Thoracic aorta (tissue), 2 donors: ENCODE data around the gene POMZP3. TPM values are rescaled to one million over a fixed set of nuclear protein-coding genes. Genes with fewer than 3 reads are reported as not detected.
"Not testable (repeated sequence)": the region's sequence is repeated elsewhere in the genome, so short reads cannot be mapped to it uniquely, and the experiment has no call there.

Experiments used
- ATAC-seq: fragments of 150-250 bp; one replicate; pipeline ENCODE4 v1.8.0; 2017; ENCODE audit warnings: low read depth; ENCODE audit not compliant: insufficient number of reproducible peaks, low FRiP score
- DNase-seq: peaks from one replicate; pipeline ENCODE4 v3.0.0-alpha.2; 2020; ENCODE audit warnings: low spot score
- H3K27ac ChIP-seq, 2 donors: fragments of 200-600 bp; sonication (generic); 1 replicate in 1 of 2; 2 replicates in 1 of 2; pipeline ENCODE4 v1.5.1; 2016; ENCODE audit warnings: mild to moderate bottlenecking in 2 of 2, moderate library complexity in 2 of 2
- H3K27me3 ChIP-seq: fragments of 200-600 bp; sonication (generic); replicated peaks from 2 replicates; pipeline ENCODE4 v1.6.0; 2016; ENCODE audit warnings: mild to moderate bottlenecking; ENCODE audit not compliant: insufficient read depth
- H3K36me3 ChIP-seq: fragments of 200-600 bp; sonication (generic); one replicate; pipeline ENCODE4 v1.5.1; 2016
- H3K4me1 ChIP-seq, 2 donors: fragments of 200-600 bp; sonication (generic); 1 replicate in 1 of 2; 2 replicates in 1 of 2; pipeline versions ENCODE4 v1.5.1 to v1.6.0; 2016; ENCODE audit warnings: low read depth in 2 of 2, mild to moderate bottlenecking in 1 of 2; ENCODE audit not compliant: control insufficient read depth in 1 of 2
- H3K4me3 ChIP-seq: fragments of 200-600 bp; sonication (generic); 2 replicates; pipeline ENCODE4 v1.5.1; 2016; ENCODE audit warnings: mild to moderate bottlenecking
- H3K9me3 ChIP-seq: fragments of 200-600 bp; sonication (generic); 2 replicates; pipeline ENCODE4 v1.5.1; 2016
- total RNA-seq, 2 donors: library from RNA; depleted of rRNA; stranded (reverse); fragments of >200 nt; gene quantifications; one replicate each; pipeline versions ENCODE4 v1.1.0 to v1.2.3, GENCODE V29; 2016
- TF ChIP-seq, protein P1 (sequence below): fragments of 200-600 bp; sonication (generic); IDR thresholded peaks from one replicate; pipeline ENCODE4 v1.5.1; 2019; ENCODE audit warnings: antibody characterized with exemption

POMZP3 gene
- total RNA-seq, 2 donors from 2014 or later: 6.8 to 7.3 TPM

DNA sequence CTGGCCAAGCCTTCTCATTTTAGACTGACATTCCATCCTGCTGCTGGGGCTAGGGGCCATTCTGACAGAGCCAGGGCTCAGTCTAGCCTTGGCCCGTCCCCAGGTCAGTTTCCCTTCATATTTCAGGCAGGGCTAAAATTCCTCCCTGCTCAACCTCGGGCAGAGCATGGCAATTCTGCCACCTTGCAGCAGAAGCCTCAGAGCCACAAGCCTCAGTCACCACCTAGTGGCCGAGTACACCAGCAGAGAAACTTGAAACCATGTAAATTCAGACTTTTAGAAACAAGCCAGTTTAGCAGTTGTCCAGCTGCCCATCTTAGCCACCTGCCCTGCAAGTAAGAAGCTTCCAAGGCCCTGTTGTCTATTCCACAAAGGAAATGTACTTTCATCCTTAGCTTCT is 13.3 kb downstream of the POMZP3 start:
- not testable (repeated sequence) for H3K4me3 ChIP-seq, H3K9me3 ChIP-seq, ATAC-seq, H3K27me3 ChIP-seq, H3K4me1 ChIP-seq, H3K27ac ChIP-seq, H3K36me3 ChIP-seq, DNase-seq
- TF ChIP-seq, protein P1, sequence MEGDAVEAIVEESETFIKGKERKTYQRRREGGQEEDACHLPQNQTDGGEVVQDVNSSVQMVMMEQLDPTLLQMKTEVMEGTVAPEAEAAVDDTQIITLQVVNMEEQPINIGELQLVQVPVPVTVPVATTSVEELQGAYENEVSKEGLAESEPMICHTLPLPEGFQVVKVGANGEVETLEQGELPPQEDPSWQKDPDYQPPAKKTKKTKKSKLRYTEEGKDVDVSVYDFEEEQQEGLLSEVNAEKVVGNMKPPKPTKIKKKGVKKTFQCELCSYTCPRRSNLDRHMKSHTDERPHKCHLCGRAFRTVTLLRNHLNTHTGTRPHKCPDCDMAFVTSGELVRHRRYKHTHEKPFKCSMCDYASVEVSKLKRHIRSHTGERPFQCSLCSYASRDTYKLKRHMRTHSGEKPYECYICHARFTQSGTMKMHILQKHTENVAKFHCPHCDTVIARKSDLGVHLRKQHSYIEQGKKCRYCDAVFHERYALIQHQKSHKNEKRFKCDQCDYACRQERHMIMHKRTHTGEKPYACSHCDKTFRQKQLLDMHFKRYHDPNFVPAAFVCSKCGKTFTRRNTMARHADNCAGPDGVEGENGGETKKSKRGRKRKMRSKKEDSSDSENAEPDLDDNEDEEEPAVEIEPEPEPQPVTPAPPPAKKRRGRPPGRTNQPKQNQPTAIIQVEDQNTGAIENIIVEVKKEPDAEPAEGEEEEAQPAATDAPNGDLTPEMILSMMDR: peak; percentile 47

DNA sequence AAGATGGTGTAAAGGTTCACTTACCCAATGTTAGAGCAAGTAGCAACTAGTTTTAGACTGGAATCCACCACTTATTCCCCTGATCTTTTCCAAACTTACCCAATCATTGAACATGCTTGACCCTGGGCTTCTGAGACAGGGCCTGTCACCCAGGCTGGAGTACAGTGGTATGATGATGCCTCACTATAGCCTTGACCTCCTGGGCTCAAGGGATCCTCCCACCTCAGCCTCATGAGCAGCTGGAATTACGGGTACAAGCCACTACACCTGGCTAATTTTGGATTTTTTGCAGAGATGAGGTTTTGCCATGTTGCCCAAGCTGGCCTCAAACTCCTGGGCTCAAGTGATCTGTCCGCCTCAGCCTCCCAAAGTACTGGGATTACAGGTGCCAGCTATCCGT is 14.8 kb downstream of the POMZP3 start:
- H3K27ac ChIP-seq, H3K36me3 ChIP-seq, H3K4me1 ChIP-seq, ATAC-seq, H3K9me3 ChIP-seq, H3K4me3 ChIP-seq, H3K27me3 ChIP-seq, DNase-seq: not testable (repeated sequence)

DNA sequence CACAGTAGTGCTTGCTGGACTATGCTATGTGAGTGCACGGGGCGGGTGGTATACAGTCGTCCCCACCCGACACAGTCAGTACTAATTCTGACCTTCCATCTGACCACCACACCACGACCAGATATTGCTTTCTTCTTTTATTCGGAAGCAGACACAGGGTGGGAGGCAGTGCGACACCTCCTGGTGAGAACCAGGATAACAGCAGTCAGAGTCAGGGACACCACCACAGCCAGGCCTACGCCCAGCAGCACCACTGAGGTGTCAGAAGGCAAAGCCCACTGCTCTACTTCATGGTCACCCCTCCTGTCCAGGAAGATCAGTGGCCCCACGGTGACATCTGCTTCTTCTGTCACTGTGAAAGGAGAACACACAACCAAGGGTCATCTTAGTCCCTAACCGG is 17.2 kb downstream of the POMZP3 start:
- not testable (repeated sequence) for H3K4me3 ChIP-seq, DNase-seq, ATAC-seq

DNA sequence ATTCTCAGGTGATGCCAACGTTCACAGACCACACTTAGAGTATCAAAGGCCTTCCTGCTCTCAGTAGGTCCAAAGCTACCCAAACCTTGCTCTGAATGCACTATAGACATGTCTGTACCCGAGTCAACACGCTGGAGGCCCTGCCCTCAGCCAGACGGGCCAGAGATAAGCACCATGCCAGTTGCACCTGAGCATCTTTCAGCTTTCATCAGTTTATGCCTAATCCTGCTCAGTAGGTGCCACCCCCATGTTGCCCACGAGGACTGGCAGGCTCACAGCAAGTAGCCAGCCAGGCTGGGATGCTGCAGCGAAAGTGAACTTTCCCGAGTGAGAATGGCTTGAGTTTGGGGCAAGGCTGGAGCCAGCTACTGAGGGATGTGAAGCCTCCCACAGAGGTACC is 18.6 kb downstream of the POMZP3 start:
- not testable (repeated sequence) for H3K4me3 ChIP-seq, H3K36me3 ChIP-seq, DNase-seq, H3K27ac ChIP-seq, H3K9me3 ChIP-seq, ATAC-seq, H3K27me3 ChIP-seq
- H3K4me1 ChIP-seq: peaks cover 0 to 14% of the 10 kb centered on the region in 2 donors

More for the DNA sequence above, 17.2 kb downstream of the POMZP3 start:
- not testable (repeated sequence) for H3K36me3 ChIP-seq, H3K9me3 ChIP-seq, H3K27me3 ChIP-seq, H3K27ac ChIP-seq
- H3K4me1 ChIP-seq: peaks cover 0 to 14% of the 10 kb centered on the region in 2 donors

DNA sequence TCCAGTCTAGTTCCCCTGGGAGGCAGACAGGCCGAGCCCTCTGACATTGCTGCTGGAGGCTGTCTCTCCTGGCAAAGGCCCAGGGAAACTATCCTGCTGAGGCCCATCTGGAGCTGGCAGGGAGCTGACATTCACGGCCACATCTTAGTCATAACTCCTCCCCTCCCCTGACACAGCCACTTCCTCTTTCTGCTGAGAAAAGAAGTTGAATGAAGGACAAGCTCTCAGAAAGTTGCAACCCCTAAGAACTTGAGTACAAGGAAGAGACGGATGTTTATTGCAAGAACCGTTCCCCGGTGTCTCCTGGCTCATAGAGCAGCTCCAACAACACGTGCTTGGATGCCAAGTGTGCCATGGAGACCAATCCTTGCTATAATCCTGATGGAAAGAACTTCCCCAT is 21.1 kb downstream of the POMZP3 start:
- H3K36me3 ChIP-seq, H3K4me3 ChIP-seq, H3K27me3 ChIP-seq, H3K27ac ChIP-seq, H3K9me3 ChIP-seq, DNase-seq: not testable (repeated sequence)
- H3K4me1 ChIP-seq: peaks cover 0 to 14% of the 10 kb centered on the region in 2 donors
- peak; percentile 91 for ATAC-seq

DNA sequence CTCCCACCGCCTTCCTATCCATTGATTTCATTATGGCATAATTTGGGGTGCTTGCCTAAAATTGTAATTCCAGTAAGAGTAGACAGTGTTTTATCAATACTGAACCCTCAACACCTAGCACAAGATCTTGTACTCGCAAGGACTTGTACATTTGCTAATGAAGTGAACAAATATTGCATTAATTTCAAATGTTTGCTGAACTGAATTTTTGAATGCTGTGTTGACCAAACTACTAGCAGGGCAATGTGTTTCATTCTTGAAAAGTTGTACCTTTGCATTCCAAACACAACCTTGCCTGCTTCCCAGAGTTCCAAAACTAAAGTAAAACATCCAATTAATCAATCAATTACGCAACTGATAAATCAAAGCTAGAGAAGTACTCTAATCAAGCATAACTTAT is 26.4 kb downstream of the POMZP3 start:
- not testable (repeated sequence) for ATAC-seq, H3K27ac ChIP-seq, DNase-seq, H3K4me3 ChIP-seq, H3K4me1 ChIP-seq, H3K36me3 ChIP-seq, H3K9me3 ChIP-seq, H3K27me3 ChIP-seq

DNA sequence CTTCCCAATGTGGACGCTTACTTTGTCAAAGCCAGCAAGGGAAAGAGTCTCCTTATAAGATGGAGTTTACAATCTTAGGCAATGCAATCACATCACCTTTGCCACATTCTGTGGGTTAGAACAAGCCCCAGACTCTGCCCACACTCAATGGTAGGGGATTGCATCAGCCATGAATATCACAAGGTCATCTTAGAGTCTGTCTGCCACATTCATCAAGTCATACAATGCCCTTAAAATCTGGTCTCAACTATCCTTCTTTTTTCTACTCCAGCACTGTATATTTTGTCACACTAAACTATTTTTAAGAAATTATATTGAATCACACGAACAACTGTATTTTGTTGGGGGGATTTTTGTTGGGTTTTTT is 27.0 kb downstream of the POMZP3 start:
- H3K4me1 ChIP-seq, H3K27ac ChIP-seq, ATAC-seq, H3K4me3 ChIP-seq, H3K27me3 ChIP-seq, H3K9me3 ChIP-seq, DNase-seq, H3K36me3 ChIP-seq: not testable (repeated sequence)

DNA sequence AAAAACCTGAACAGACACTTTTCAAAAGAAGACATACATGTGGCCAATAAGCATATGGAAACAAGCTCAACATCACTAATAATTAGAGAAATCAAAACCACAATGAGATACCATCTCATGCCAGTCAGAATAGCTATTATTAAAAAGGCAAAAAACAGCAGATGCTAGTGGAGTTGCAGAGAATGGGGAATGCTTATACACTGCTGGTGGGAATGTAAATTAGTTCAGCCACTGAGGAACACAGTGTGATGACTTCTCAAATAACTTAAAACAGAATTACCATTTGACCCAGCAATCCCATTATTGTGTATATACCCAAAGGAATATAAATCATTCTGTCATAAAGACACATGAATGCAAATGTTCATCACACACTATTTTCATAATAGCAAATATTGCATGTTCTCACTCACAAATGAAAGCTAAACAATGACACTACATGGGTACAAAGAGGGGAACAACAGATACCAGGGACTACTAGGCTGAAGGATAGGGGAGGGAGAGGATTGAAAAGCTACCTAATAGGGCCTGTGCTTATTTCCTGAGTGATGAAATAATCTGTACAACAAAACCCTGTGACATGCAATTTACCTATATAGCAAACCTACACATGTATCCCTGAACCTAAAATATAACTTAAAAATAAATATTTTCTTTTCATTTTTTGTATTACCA is 28.4 kb downstream of the POMZP3 start:
- not testable (repeated sequence) for ATAC-seq, H3K27ac ChIP-seq, H3K4me3 ChIP-seq, DNase-seq, H3K4me1 ChIP-seq, H3K27me3 ChIP-seq, H3K36me3 ChIP-seq, H3K9me3 ChIP-seq

DNA sequence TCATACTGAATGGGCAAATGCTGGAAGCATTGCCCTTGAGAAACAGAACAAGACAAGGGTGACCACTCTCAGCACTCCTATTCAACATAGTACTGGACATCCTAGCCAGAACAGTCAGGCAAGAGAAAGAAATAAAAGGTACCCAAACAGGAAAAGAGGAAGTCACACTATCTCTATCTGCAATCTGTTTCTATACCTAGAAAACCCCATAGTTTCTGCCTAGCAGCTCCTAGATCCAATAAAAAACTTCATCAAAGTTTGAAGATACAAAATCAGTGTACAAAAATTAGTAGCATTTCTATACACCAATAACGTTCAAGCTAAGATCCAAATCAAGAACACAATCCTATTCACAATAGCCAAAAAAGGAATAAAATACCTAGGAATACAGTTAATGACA is 29.8 kb downstream of the POMZP3 start:
- not testable (repeated sequence) for H3K27ac ChIP-seq, H3K27me3 ChIP-seq, DNase-seq, H3K9me3 ChIP-seq, H3K36me3 ChIP-seq, ATAC-seq, H3K4me1 ChIP-seq, H3K4me3 ChIP-seq

DNA sequence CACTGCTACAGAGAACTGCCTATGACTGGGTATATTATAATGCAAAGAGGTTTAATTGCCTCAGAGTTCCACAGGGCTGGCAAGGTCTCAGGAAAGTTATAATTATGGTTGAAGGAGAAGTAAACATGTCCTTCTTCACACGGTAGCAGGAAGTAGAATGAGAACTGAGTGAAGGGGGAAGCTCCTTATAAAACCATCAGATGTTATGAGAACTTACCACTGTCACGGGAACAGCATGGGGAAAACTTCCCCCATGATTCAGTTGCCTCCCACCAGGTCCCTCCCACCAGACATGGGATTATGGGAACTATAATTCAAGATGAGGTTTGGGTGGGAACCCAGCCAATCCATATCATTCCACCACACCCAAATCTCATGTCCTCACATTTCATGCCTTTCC is 34.4 kb downstream of the POMZP3 start:
- not testable (repeated sequence) for H3K4me1 ChIP-seq, H3K27ac ChIP-seq, H3K27me3 ChIP-seq, H3K36me3 ChIP-seq, H3K9me3 ChIP-seq, ATAC-seq, DNase-seq, H3K4me3 ChIP-seq

DNA sequence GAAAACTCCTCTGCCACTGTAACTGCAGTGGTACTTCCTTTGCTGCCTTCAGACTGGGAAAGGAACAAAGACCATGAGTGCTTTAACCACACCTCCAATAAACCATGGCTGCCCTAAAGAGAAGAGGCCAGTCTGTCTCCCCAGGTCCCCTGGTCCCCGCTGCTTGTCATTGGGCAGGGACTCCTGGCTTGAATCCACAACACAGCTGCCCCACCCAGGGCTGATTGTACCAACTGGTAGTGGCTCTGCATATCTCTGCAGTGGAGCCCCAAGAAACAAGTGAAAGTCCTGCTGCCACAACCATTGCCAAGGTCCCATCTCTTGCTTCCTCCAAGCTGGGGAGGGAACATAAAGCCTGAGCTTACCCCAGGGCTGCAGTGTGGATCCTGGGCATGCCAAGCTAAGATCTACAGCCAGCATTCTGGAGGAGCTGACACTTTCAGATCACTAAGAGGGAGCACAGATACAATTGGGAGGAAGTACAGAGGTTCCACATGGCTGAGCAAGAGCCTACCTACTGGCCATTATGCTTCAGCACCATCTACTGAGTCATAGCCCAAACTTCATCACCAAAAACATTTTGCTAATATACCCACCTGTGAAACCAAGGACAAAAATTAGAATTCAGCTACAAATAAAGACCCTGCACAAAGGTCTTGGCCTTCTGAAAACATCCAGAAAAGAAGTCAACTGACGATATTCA is 35.3 kb downstream of the POMZP3 start:
- H3K4me1 ChIP-seq, H3K36me3 ChIP-seq, H3K4me3 ChIP-seq, H3K27me3 ChIP-seq, H3K9me3 ChIP-seq, DNase-seq, H3K27ac ChIP-seq, ATAC-seq: not testable (repeated sequence)

DNA sequence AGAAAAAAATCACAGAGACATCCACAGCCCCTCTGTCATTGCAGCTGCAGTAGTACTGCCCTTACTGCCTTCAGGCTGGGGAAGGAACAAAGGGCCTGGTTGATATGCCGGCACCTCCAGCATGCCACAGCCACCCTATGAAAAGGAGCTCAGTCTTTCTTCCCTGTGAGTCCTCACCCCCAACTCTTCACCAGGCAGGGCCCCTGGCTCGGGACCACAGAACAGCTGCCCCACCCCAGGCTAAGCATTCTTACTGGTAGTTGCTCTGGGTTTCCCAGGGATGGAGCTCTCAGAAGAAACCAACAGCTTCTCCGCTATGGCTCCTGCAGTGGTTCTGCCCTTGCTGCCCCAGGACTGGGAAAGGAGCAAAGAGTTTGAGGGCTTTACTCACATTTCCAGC is 36.0 kb downstream of the POMZP3 start:
- DNase-seq, H3K9me3 ChIP-seq, H3K4me3 ChIP-seq, H3K27me3 ChIP-seq, ATAC-seq, H3K4me1 ChIP-seq, H3K27ac ChIP-seq, H3K36me3 ChIP-seq: not testable (repeated sequence)
